Urinary bladder (tissue), 4 donors: ENCODE data around the gene HK2. TPM values are rescaled to one million over a fixed set of nuclear protein-coding genes. Genes with fewer than 3 reads are reported as not detected.
"Not testable (repeated sequence)": the region's sequence is repeated elsewhere in the genome, so short reads cannot be mapped to it uniquely, and the experiment has no call there.

Source experiments
- DNase-seq: peaks from one replicate; pipeline ENCODE4 v3.0.0-alpha.2; 2015; ENCODE audit errors: extremely low spot score
- H3K27ac ChIP-seq: one replicate; pipeline ENCODE4 v1.5.1; 2013; ENCODE audit warnings: low read depth, mild to moderate bottlenecking, moderate library complexity
- H3K36me3 ChIP-seq: one replicate; pipeline ENCODE4 v1.6.1; 2013; ENCODE audit warnings: mild to moderate bottlenecking, moderate library complexity; ENCODE audit not compliant: insufficient read depth
- H3K4me1 ChIP-seq: one replicate; pipeline ENCODE4 v1.6.1; 2013; ENCODE audit warnings: mild to moderate bottlenecking, moderate library complexity; ENCODE audit not compliant: insufficient read depth
- H3K4me3 ChIP-seq: one replicate; pipeline ENCODE4 v1.5.1; 2013; ENCODE audit warnings: low read depth, low read length
- WGBS: extraction: QIAGEN DNeasy Blood & Tissue Kit; methylation state at CpG from one replicate; pipeline ENCODE4 v1.1.7; 2013; 5-methylcytosine and 5-hydroxymethylcytosine counted together
- polyA plus RNA-seq: library from polyadenylated mRNA; stranded (reverse); fragments of 200-250 nt; gene quantifications from one replicate; pipeline ENCODE4 v1.2.3, GENCODE V29; 2013
- total RNA-seq: library from RNA; depleted of rRNA; stranded (reverse); fragments of >200 nt; gene quantifications from one replicate; pipeline ENCODE4 v1.2.3, GENCODE V29; 2014
- donor health status: healthy with polysubstance abuse.
- donor health status: healthy.

HK2 gene
- total and polyA plus RNA-seq, 2 donors, result 8.2 to 9.7 TPM

DNA sequence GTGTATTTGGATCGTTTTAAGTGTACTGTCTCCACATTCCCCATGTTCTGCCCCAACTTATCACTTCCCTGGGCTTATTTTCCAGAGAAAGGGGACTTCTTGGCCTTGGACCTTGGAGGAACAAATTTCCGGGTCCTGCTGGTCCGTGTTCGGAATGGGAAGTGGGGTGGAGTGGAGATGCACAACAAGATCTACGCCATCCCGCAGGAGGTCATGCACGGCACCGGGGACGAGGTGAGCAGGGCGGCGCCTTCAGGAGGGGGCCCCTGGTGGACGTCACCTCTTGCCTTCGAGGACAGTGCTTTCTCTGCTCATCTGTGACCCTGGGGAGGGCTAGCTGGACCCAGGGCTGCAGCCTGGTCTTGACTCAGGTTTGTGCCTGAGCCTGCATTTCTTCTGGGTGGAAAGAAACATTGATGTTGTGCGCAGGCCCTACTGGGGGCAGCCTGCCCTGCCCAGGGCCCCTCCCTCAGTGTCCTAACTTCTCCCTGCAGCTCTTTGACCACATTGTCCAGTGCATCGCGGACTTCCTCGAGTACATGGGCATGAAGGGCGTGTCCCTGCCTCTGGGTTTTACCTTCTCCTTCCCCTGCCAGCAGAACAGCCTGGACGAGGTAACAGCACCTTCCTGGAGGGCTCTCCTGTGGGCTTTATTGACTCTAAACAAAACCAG, 47.8 kb downstream of the HK2 start:
- WGBS, result 94% methylated on average over 19 of the region's 19 CpGs

DNA sequence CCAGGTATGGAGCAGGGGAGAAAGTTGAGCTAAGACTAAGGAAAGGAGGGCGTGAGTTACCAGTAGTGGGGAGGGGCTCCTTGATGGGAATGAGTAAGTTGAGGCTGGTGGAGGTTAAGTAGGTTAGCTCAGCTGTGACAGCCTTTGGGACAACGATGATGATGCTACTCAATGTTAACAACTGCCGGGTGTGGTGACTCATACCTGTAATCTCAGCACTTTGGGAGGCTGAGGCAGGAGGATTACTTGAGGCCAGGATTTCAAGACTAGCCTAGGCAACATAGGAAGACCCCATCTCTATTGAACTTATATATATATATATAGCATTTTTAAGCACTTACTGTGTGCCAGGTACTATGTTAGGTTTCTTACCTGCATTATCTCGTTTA, 48.4 kb downstream of the HK2 start:
- Histone ChIP-seq H3K4me3 (no peak overlapping the region), H3K4me1 (no peaks in the 10 kb centered on the region), H3K36me3 (no peaks in the 10 kb centered on the region), H3K27ac (no peak overlapping the region)
- WGBS, result 92% methylated on average over 4 of the region's 4 CpGs
- no peak for DNase-seq

More for the DNA sequence above, 47.8 kb downstream of the HK2 start:
- H3K4me1 ChIP-seq, result no peaks in the 10 kb centered on the region
- H3K27ac ChIP-seq, result no peak overlapping the region
- no peak for DNase-seq
- H3K36me3 ChIP-seq, result no peaks in the 10 kb centered on the region
- H3K4me3 ChIP-seq, result no peak overlapping the region

DNA sequence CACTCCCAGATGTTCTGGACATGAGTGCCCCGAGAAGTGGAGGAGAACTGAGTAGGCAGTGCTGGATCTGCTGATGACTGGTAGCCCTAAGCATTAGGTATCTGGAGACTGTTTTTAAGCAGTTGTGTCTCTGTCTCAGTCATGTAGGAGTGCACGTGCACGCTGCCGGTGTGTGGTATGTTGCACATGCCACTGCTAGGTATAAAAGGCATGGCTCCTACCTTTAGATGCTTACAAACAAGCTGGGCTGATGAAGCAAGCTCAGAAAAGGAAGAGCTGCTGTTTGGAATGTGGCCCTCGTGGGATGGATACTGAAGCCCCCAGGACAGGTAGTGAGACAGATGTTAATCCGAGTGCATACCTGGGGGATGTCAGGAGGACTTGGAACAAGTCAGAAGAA, 49.1 kb downstream of the HK2 start:
- Histone ChIP-seq H3K36me3 (no peaks in the 10 kb centered on the region), H3K4me3 (no peak overlapping the region), H3K4me1 (no peaks in the 10 kb centered on the region), H3K27ac (no peak overlapping the region)
- no peak for DNase-seq
- WGBS, result 91% methylated on average over 6 of the region's 6 CpGs

DNA sequence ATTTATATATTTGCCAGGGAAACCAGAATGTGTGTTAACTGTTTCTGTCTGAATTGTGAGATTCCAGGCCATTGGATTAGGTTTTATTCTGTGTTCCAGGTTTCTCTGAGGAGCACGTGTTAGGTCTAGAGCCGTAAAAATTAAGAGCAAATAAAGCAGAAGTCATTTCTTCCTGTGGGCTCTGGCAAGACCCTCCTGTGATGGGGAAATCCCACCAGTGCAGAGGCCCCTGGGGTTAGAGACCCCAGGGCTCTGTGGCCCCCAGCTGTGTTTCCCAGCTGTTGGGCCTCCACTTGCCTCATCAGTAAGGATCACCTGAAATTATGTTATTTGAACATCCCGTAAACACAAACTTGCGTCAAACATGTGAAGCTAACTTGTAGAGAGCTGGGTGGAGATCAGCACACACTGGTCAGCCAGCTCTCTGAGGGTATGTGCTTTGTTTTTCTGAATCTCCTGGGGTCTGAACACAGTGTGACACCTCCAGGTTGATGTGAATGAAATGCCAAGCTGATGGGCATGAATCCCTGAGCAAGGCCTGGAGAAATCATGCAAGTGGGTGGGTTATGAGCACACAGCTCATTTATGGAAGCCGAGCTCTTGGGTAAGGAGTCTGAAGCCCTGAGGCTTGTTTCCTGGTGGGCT, 50.3 kb downstream of the HK2 start:
- Histone ChIP-seq H3K36me3 (no peaks in the 10 kb centered on the region), H3K4me1 (no peaks in the 10 kb centered on the region), H3K27ac (no peak overlapping the region), H3K4me3 (no peak overlapping the region)
- no peak for DNase-seq
- 89% methylated on average over 5 of the region's 5 CpGs for WGBS

DNA sequence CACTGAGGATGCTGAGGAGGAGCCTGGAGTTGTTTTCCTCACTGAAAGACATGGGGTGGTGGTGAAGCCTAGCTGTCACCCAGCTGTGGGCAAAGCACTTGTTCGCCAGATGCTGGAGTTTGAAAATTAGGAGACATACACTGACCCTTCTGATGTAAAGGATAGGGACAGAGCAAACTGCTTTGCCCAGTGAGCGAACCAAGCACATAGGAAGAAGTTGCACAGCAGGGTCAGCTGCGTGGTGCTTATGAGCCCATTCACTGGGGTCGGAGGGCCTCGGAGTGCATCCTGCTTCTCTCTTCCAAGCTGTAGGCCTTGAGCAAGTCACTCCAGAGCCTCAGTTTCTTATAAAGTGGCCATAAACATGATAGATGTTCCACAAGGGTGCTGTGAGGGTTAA, 50.9 kb downstream of the HK2 start:
- WGBS, result 96% methylated on average over 5 of the region's 5 CpGs
- DNase-seq, result no peak
- H3K27ac ChIP-seq, result no peak overlapping the region
- no peak overlapping the region for H3K4me3 ChIP-seq
- H3K36me3 ChIP-seq, result no peaks in the 10 kb centered on the region
- no peaks in the 10 kb centered on the region for H3K4me1 ChIP-seq

DNA sequence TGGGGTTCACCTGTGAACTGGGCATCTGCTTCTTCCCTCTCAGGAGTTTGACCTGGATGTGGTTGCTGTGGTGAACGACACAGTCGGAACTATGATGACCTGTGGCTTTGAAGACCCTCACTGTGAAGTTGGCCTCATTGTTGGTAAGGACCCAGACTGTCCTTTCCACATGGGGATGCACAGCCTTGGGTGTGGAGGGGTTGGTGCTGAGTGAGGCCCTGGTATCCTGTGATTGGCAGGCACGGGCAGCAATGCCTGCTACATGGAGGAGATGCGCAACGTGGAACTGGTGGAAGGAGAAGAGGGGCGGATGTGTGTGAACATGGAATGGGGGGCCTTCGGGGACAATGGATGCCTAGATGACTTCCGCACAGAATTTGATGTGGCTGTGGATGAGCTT, 52.3 kb downstream of the HK2 start:
- 89% methylated on average over 8 of the region's 8 CpGs for whole genome bisulfite sequencing
- DNase-seq, result no peak
- Histone ChIP-seq H3K4me3 (no peak overlapping the region), H3K4me1 (no peaks in the 10 kb centered on the region), H3K27ac (no peak overlapping the region), H3K36me3 (no peaks in the 10 kb centered on the region)

DNA sequence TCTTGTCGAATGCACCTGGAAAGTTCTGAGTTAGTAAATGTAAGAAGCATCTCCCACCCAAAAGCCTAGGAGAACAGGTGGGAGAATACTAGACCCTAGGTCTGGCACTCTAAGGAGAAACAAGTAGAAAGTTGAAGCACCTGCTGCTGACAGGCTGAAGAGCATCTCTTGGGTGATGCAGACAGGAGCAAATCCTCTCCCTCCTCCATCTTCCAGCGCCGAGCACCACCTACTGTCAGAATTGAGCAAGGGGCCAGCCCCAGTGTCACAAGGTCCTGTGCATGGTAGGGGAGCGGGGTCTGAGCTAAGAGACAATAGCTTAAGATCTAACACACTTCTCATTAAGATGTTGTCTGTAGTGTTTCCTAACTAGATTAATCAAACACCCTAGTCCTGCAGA, 52.9 kb downstream of the HK2 start:
- H3K27ac ChIP-seq, result no peak overlapping the region
- DNase-seq, result no peak
- H3K36me3 ChIP-seq, result no peaks in the 10 kb centered on the region
- 92% methylated on average over 4 of the region's 4 CpGs for WGBS
- no peak overlapping the region for H3K4me3 ChIP-seq
- H3K4me1 ChIP-seq, result no peaks in the 10 kb centered on the region

DNA sequence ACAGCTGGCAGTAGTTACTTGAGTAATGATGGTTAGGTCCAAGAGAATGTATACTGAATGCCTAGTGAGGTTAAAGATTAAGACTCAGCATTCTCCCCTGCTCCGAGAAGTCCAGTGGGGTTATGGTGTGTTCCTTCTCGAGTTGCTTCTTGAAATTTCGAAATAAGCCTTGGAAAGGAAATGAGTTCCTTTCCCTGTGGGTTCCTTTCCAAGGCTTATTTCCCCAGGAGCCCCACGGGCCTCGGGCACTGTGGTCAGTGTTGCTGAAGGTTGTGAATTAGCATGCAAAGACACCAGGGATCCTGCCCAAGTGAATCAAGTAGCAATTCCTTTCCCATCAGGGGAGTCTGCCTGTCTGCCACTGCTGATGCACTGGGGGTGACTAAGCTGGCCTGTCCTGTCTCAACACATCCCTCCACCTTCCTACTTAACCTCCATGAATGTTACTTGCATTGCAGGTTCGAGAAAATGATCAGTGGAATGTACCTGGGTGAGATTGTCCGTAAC, 53.6 kb downstream of the HK2 start:
- 66% methylated on average over 7 of the region's 7 CpGs for WGBS
- Histone ChIP-seq H3K4me1 (no peaks in the 10 kb centered on the region), H3K27ac (no peak overlapping the region), H3K36me3 (no peaks in the 10 kb centered on the region), H3K4me3 (no peak overlapping the region)
- no peak for DNase-seq

DNA sequence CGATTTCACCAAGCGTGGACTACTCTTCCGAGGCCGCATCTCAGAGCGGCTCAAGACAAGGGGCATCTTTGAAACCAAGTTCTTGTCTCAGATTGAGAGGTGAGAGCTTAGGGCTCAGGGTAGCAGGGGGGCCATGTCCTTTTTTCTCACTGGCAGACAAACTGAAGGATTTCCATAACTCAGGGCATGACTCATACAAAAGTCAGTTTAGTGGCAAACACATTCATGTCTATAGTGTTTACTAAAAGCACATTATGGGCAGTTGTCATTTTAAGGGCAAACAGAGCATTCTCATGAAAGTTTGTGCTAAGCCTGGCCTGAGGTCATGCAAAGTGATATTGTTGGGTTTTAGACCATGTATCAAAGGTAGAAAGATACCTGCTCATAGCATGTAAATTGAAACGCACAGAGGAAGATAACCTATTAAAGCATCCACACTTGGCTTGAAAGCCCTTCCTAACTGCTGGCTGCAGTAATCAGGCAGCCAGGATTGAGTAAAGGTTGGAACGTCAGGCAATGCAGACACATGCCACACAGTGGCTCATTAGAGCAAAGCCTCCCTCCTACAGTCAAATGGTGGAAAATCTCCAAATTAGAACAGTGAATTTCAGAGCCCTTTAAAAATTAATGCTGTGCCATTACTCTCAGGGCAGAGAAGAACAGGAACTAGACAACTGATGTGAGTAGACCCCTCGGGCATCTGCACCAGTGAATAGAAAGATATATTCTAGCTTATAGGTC, 54.2 kb downstream of the HK2 start:
- no peak overlapping the region for H3K27ac ChIP-seq
- H3K4me1 ChIP-seq, result no peaks in the 10 kb centered on the region
- H3K36me3 ChIP-seq, result no peaks in the 10 kb centered on the region
- WGBS, result 88% methylated on average over 8 of the region's 8 CpGs
- no peak for DNase-seq
- no peak overlapping the region for H3K4me3 ChIP-seq

DNA sequence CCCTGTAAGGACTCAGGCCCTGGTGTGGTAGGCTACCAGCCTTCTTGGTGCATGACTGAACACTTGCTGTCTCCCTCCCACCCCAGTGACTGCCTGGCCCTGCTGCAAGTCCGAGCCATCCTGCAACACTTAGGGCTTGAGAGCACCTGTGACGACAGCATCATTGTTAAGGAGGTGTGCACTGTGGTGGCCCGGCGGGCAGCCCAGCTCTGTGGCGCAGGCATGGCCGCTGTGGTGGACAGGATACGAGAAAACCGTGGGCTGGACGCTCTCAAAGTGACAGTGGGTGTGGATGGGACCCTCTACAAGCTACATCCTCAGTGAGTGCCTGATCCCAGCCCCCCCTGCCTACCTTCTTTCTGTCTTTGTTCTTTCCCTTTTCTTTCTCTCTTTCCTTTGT, 55.2 kb downstream of the HK2 start:
- Histone ChIP-seq H3K27ac (no peak overlapping the region), H3K4me3 (no peak overlapping the region), H3K4me1 (no peaks in the 10 kb centered on the region), H3K36me3 (no peaks in the 10 kb centered on the region)
- DNase-seq, result no peak
- 97% methylated on average over 9 of the region's 9 CpGs for WGBS

DNA sequence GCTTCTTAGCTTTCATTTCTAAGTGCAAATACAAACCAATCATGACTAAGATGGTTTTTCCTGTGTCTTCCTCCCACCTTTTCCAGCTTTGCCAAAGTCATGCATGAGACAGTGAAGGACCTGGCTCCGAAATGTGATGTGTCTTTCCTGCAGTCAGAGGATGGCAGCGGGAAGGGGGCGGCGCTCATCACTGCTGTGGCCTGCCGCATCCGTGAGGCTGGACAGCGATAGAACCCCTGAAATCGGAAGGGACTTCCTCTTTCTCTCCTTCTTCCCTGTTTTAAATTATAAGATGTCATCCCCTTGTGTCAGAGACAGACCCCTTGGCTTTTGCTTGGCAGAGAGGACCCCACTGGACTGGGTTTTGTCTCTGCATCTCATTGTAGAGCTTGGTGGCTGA, 56.8 kb downstream of the HK2 start:
- H3K4me3 ChIP-seq, result no peak overlapping the region
- H3K4me1 ChIP-seq, result no peaks in the 10 kb centered on the region
- DNase-seq, result no peak
- no peak overlapping the region for H3K27ac ChIP-seq
- no peaks in the 10 kb centered on the region for H3K36me3 ChIP-seq
- WGBS, result 93% methylated on average over 8 of the region's 8 CpGs

DNA sequence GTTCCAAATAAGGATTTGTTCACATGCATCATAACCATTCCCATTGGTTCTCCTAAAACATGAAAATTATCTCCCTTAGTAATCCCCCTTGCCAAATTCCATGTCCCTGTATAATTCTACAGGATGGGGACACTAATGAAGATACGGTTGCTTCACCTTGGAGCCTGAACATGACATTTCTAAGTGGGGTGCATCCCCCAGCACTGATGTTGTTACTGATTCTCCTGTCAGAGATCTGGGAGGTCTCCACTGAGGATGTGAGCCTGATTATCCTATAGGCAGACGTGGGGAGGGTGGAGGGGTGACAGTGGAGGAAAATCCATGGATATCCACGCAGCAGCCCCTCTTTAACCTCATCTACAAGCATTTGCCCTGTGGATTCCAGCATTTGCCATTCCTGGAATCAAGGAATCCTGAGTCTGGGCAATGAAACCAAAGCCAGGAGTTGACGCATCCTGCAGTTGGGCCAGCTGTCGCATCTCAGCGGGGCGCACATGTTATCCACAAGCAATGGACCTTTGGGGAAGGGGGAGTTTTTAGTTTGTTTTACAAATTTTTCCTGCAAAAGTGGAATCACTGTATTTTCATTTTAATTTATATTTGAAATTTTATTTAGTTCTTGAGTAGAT, 57.3 kb downstream of the HK2 start:
- Histone ChIP-seq H3K4me3 (no peak overlapping the region), H3K4me1 (no peaks in the 10 kb centered on the region), H3K27ac (no peak overlapping the region), H3K36me3 (no peaks in the 10 kb centered on the region)
- WGBS, result 85% methylated on average over 7 of the region's 7 CpGs
- DNase-seq, result no peak

DNA sequence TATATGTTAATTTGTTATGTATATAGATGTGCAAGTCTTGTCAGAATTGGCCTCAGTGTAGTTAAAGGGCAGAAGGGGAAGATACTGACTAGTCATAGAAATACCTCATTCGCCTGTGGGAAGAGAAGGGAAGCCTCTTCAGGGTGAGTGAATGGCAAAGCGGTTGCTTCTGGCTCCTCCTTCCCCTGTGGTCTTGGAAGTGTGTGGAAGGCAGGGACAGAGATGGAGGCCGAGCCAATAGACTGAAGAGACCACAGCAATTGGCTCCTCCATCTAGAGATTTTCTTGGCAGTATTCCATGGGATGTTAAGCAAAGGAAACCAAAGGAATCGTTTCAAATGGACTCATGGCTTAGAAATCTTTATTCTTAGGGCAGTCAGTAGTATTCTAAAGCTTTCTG, 57.9 kb downstream of the HK2 start:
- not testable (repeated sequence) for H3K4me1 ChIP-seq, H3K36me3 ChIP-seq, H3K4me3 ChIP-seq, H3K27ac ChIP-seq, DNase-seq
- WGBS, result 75% methylated on average over 4 of the region's 4 CpGs

DNA sequence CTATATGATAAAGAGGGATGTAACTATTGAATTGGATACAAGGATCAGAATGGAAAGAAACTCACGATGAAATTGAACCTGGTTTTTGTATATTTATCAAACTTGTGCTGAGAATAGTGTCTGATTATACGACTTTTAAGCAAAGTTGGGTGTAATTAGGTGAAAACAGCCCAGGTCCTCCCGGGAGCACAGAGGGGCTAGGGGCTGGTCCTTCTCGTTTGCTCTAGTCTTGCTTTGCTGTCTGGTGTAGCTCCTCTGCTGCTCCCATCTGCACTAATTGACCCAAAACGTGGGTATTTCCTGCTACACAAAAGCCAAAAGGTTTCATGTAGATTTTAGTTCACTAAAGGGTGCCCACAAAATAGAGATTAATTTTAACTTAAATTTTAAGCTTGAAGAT, 58.7 kb downstream of the HK2 start:
- Histone ChIP-seq H3K36me3 (no peaks in the 10 kb centered on the region), H3K27ac (no peak overlapping the region), H3K4me3 (no peak overlapping the region), H3K4me1 (no peaks in the 10 kb centered on the region)
- no peak for DNase-seq
- 90% methylated on average over 5 of the region's 5 CpGs for WGBS
